Osteoblast (primary cell): ENCODE measurements around the gene UIMC1. TPM values are rescaled to one million over a fixed set of nuclear protein-coding genes. Genes with fewer than 3 reads are reported as not detected.
"Not testable (repeated sequence)": the region's sequence is repeated elsewhere in the genome, so short reads cannot be mapped to it uniquely, and the experiment has no call there.

Experiments
- DNase-seq: peaks from one replicate; pipeline ENCODE4 v3.0.0; 2011; ENCODE audit warnings: low spot score, mixed read lengths; ENCODE audit not compliant: insufficient read length; ENCODE audit errors: missing footprints
- H2AFZ ChIP-seq: 2 replicates; pipeline ENCODE4 v1.6.0; 2011; ENCODE audit warnings: mild to moderate bottlenecking, low read length
- H3K27ac ChIP-seq: 2 replicates; pipeline ENCODE4 v1.5.1; 2011; ENCODE audit warnings: mild to moderate bottlenecking, low read depth, low read length, moderate library complexity
- H3K27me3 ChIP-seq: 2 replicates; pipeline ENCODE4 v1.6.0; 2012; ENCODE audit warnings: mild to moderate bottlenecking, control low read depth, inconsistent platforms, low read length, moderate library complexity; ENCODE audit not compliant: insufficient read depth
- H3K36me3 ChIP-seq: 2 replicates; pipeline ENCODE4 v1.5.1; 2011; ENCODE audit warnings: mild to moderate bottlenecking, low read length, control low read depth, moderate library complexity; ENCODE audit not compliant: insufficient read depth
- H3K4me1 ChIP-seq: 2 replicates; pipeline ENCODE4 v1.5.1; 2011; ENCODE audit warnings: mild to moderate bottlenecking, low read length, control low read depth, moderate library complexity; ENCODE audit not compliant: insufficient read depth
- H3K4me2 ChIP-seq: 2 replicates; pipeline ENCODE4 v1.6.0; 2011; ENCODE audit warnings: mild to moderate bottlenecking, low read length; ENCODE audit not compliant: insufficient read depth
- H3K4me3 ChIP-seq: fragments of 200-600 bp; sonication (generic); 3 replicates; pipeline ENCODE4 v1.5.1; 2012; ENCODE audit warnings: mild to moderate bottlenecking, low read length, inconsistent platforms; ENCODE audit not compliant: insufficient read depth
- H3K79me2 ChIP-seq: 2 replicates; pipeline ENCODE4 v1.6.0; 2012; ENCODE audit warnings: mild to moderate bottlenecking, low read length, control low read depth, inconsistent platforms; ENCODE audit not compliant: insufficient read depth
- H3K9me3 ChIP-seq: 2 replicates; pipeline ENCODE4 v1.5.1; 2011; ENCODE audit warnings: low read depth, low read length, control low read depth
- H4K20me1 ChIP-seq: 2 replicates; pipeline ENCODE4 v1.6.0; 2012; ENCODE audit warnings: mild to moderate bottlenecking, low read length, control low read depth; ENCODE audit not compliant: insufficient read depth
- total RNA-seq: library from RNA; depleted of rRNA; stranded (reverse); fragments of >200 nt; gene quantifications from 2 replicates; pipeline ENCODE4 v1.2.3, GENCODE V29; 2012
- TF ChIP-seq, protein P1 (sequence below): IDR thresholded peaks from 2 replicates; pipeline ENCODE4 v1.5.1; 2011; ENCODE audit warnings: mild to moderate bottlenecking, low read depth, low read length, moderate library complexity; ENCODE audit errors: extremely low read depth

UIMC1 gene
- total RNA-seq, 1 donor: 40.9 TPM

DNA sequence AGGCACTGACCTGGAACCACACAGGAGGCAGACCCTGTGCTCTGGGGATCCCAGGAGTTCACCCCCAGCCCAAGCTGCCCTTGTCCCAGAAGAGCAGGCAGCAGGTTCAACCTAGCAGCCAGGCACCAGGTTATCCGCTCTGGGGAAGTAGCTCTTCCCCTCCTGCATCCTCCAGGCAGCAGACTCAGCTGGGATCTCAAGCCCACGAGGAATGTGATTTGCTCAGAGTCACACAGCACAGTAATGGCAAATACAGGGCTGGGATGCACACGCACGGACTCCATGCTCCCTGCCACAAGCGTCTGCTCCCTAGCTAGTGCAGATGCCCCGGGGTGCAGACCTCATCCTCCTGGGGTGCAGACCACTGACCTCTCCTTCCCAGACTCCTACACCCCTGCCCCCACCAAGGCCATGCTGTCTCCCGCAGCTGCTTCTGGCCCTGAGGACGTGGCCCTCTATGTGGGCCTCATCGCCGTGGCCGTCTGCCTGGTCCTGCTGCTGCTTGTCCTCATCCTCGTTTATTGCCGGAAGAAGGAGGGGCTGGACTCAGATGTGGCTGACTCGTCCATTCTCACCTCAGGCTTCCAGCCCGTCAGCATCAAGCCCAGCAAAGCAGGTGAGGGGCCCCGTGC, 132.9 kb downstream of the UIMC1 start:
- Histone ChIP-seq H3K4me1 (no peaks in the 10 kb centered on the region), H3K4me2 (no peak overlapping the region), H3K27ac (no peak overlapping the region), H3K4me3 (no peak overlapping the region), H3K36me3 (no peaks in the 10 kb centered on the region), H4K20me1 (no peaks in the 10 kb centered on the region), H2AFZ (no peak overlapping the region), H3K9me3 (no peaks in the 10 kb centered on the region), H3K79me2 (no peaks in the 10 kb centered on the region), H3K27me3 (peaks cover 31% of the 10 kb centered on the region)
- TF ChIP-seq, protein P1, sequence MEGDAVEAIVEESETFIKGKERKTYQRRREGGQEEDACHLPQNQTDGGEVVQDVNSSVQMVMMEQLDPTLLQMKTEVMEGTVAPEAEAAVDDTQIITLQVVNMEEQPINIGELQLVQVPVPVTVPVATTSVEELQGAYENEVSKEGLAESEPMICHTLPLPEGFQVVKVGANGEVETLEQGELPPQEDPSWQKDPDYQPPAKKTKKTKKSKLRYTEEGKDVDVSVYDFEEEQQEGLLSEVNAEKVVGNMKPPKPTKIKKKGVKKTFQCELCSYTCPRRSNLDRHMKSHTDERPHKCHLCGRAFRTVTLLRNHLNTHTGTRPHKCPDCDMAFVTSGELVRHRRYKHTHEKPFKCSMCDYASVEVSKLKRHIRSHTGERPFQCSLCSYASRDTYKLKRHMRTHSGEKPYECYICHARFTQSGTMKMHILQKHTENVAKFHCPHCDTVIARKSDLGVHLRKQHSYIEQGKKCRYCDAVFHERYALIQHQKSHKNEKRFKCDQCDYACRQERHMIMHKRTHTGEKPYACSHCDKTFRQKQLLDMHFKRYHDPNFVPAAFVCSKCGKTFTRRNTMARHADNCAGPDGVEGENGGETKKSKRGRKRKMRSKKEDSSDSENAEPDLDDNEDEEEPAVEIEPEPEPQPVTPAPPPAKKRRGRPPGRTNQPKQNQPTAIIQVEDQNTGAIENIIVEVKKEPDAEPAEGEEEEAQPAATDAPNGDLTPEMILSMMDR: no peak
- no peak for DNase-seq

DNA sequence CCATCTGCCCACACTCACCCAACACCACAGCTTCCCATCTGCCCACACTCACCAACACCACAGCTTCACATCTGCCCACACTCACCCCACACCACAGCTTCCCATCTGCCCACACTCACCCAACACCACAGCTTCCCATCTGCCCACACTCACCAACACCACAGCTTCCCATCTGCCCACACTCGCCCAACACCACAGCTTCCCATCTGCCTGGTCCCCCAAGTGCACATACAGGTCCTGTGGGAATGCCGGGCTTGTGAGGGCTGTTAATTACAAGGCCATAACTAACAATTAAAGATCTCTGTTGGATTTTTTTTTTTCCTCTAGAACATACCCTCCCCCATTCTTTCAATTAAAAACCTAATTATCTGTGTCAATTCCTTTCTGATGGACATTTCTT, 133.6 kb downstream of the UIMC1 start:
- H3K4me3 ChIP-seq, H3K79me2 ChIP-seq, H3K27ac ChIP-seq, H2AFZ ChIP-seq, H3K36me3 ChIP-seq, H3K4me1 ChIP-seq, H3K9me3 ChIP-seq, H4K20me1 ChIP-seq, DNase-seq, H3K4me2 ChIP-seq: not testable (repeated sequence)
- H3K27me3 ChIP-seq: peaks cover 33% of the 10 kb centered on the region

DNA sequence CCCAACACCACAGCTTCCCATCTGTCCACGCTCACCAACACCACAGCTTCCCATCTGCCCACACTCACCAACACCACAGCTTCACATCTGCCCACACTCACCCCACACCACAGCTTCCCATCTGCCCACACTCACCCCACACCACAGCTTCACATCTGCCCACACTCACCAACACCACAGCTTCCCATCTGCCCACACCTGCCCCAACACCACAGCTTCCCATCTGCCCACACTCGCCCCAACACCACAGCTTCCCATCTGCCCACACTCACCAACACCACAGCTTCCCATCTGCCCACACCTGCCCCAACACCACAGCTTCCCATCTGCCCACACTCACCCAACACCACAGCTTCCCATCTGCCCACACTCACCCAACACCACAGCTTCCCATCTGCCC, 134.0 kb downstream of the UIMC1 start:
- peaks cover 33% of the 10 kb centered on the region for H3K27me3 ChIP-seq
- H4K20me1 ChIP-seq, H3K36me3 ChIP-seq, DNase-seq, H3K4me1 ChIP-seq, H2AFZ ChIP-seq, H3K9me3 ChIP-seq, H3K27ac ChIP-seq, H3K4me2 ChIP-seq, H3K4me3 ChIP-seq, H3K79me2 ChIP-seq: not testable (repeated sequence)

DNA sequence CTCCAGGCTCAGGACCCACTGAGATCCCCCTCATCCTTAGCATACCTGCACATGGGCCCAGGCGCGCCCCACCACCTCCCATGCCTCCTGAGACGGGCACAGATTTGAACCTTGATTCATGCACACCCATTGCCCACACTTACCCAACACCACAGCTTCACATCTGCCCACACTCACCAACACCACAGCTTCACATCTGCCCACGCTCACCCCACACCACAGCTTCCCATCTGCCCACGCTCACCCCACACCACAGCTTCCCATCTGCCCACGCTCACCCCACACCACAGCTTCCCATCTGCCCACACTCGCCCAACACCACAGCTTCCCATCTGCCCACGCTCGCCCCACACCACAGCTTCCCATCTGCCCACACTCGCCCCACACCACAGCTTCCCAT, 135.9 kb downstream of the UIMC1 start:
- not testable (repeated sequence) for H3K9me3 ChIP-seq, H3K4me1 ChIP-seq, DNase-seq, H3K27ac ChIP-seq, H4K20me1 ChIP-seq, H2AFZ ChIP-seq, H3K36me3 ChIP-seq, H3K4me3 ChIP-seq, H3K4me2 ChIP-seq, H3K79me2 ChIP-seq
- H3K27me3 ChIP-seq: peaks cover 40% of the 10 kb centered on the region

DNA sequence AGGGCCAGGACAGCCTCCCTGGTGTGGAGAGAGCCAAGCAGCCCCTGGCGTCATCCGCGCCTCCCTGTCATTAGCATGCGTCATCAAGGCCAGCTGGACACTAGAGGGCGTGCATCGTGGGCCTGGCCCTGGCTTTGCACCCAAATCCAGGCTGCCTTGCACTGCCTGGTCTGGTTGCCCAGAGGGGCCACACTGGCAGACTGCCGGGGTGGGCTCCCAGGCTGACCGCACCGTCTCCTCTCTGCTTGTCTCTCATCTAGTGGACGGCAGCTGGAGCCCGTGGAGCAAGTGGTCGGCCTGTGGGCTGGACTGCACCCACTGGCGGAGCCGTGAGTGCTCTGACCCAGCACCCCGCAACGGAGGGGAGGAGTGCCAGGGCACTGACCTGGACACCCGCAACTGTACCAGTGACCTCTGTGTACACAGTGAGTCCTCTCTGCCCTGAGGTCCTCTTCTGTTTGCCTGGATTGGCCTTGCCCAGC, 136.4 kb downstream of the UIMC1 start:
- no peaks in the 10 kb centered on the region for H4K20me1 ChIP-seq
- no peaks in the 10 kb centered on the region for H3K36me3 ChIP-seq
- peak; percentile 99 for DNase-seq
- no peak overlapping the region for H3K27ac ChIP-seq
- no peaks in the 10 kb centered on the region for H3K4me1 ChIP-seq
- no peak overlapping the region for H3K4me3 ChIP-seq
- no peak overlapping the region for H3K4me2 ChIP-seq
- no peaks in the 10 kb centered on the region for H3K79me2 ChIP-seq
- no peaks in the 10 kb centered on the region for H3K9me3 ChIP-seq
- peaks cover 40% of the 10 kb centered on the region for H3K27me3 ChIP-seq
- no peak overlapping the region for H2AFZ ChIP-seq
- TF ChIP-seq, protein P1: peak; percentile 51
